K562 (cell line): Measurements from ENCODE around the gene UBE2E2. TPM values are rescaled to one million over a fixed set of nuclear protein-coding genes. Genes with fewer than 3 reads are reported as not detected.

ENCODE experiments used
- ATAC-seq: fragments of 200-7000 bp; cut with Tn5 transposase; 3 replicates; pipeline ENCODE4 v1.9.1; 2020; ENCODE audit warnings: moderate library complexity
- BruUV-seq: library from RNA; stranded (reverse); fragments of 400-500 nt; replicated peaks from 2 replicates; lab custom pipeline; 2021; lab: Mats Ljungman, UMichigan
- CTCF ChIA-PET: fragments of 300-600 bp; formaldehyde crosslinking; extraction: SDS; loops from one replicate; lab custom pipeline; 2021; ENCODE audit warnings: low intra/inter-chr PET ratio; lab: Yijun Ruan, JAX
- POLR2A ChIA-PET: fragments of 300-600, 350-650 bp; sonication (Branson Sonifier 250); formaldehyde crosslinking; extraction: SDS; loops from one replicate; lab custom pipeline; 2021; ENCODE audit warnings: antibody characterized with exemption, inconsistent platforms; lab: Yijun Ruan, JAX
- DNase-seq, 4 experiments: peaks; one replicate each; pipeline versions ENCODE4 v3.0.0 to v3.0.0-alpha.2; 2011 to 2018; ENCODE audit warnings: low spot score in 3 of 4, mixed read lengths in 3 of 4; ENCODE audit errors: extremely low read depth in 1 of 4
- FAIRE-seq: peaks from 2 replicates; lab custom pipeline; 2011; peaks lifted over from hg19 to GRCh38; lab: Jason Lieb, UNC
- H2AFZ ChIP-seq: 2 replicates; pipeline ENCODE4 v1.6.0; 2011; ENCODE audit warnings: low read depth, low read length, control low read depth, inconsistent platforms
- H3K27ac ChIP-seq: fragments of 200-600 bp; 3 replicates; pipeline ENCODE4 v1.8.0; 2011; ENCODE audit warnings: low read depth, mild to moderate bottlenecking, control low read depth, inconsistent platforms, low read length, moderate library complexity, mixed read lengths; ENCODE audit errors: extremely low read depth
- H3K27me3 ChIP-seq, 2 experiments: fragments of 300-600 bp in 1 of 2; 2 replicates in 1 of 2; 3 replicates in 1 of 2; pipeline versions ENCODE4 v1.6.0 to v1.8.0; 2011; ENCODE audit warnings: inconsistent platforms in 2 of 2, low read length in 2 of 2, mild to moderate bottlenecking in 1 of 2, mixed read lengths in 1 of 2, moderate library complexity in 1 of 2; ENCODE audit not compliant: control insufficient read depth in 2 of 2, insufficient read depth in 2 of 2
- H3K36me3 ChIP-seq: fragments of 300-600 bp; 3 replicates; pipeline ENCODE4 v1.8.0; 2011; ENCODE audit warnings: mild to moderate bottlenecking, low read length, inconsistent platforms; ENCODE audit not compliant: control insufficient read depth, insufficient read depth
- H3K4me1 ChIP-seq, 2 experiments: fragments of 200-600 bp in 1 of 2; replicated peaks in 1 of 2; 2 replicates in 1 of 2; 3 replicates in 1 of 2; pipeline versions ENCODE4 v1.5.1 to v1.8.0; 2011; ENCODE audit warnings: inconsistent platforms in 2 of 2, low read length in 2 of 2, mild to moderate bottlenecking in 1 of 2, mixed read lengths in 1 of 2, moderate library complexity in 1 of 2; ENCODE audit not compliant: control insufficient read depth in 2 of 2, insufficient read depth in 2 of 2
- H3K4me2 ChIP-seq: 2 replicates; pipeline ENCODE4 v1.6.1; 2011; ENCODE audit warnings: low read length, control low read depth, inconsistent platforms, mixed read lengths; ENCODE audit not compliant: insufficient read depth
- H3K4me3 ChIP-seq: fragments of 200-600 bp; sonication (generic), shearing (Covaris generic); 2 replicates; pipeline ENCODE4 v1.5.1; 2016; ENCODE audit warnings: control low read depth, inconsistent platforms
- H3K79me2 ChIP-seq: fragments of 200-600 bp; 3 replicates; pipeline ENCODE4 v1.8.0; 2011; ENCODE audit warnings: low read length, inconsistent platforms; ENCODE audit not compliant: control insufficient read depth, insufficient read depth
- H3K9ac ChIP-seq, 2 experiments: 2 replicates each; pipeline versions ENCODE4 v1.6.0 to v1.6.1; 2011; ENCODE audit warnings: low read depth in 2 of 2, low read length in 2 of 2, control low read depth in 1 of 2, inconsistent platforms in 1 of 2, mild to moderate bottlenecking in 1 of 2, mixed read lengths in 1 of 2; ENCODE audit not compliant: insufficient read depth in 1 of 2
- H3K9me1 ChIP-seq: one replicate; pipeline ENCODE4 v1.6.0; 2011; ENCODE audit warnings: inconsistent platforms, mild to moderate bottlenecking, low read length, moderate library complexity; ENCODE audit not compliant: control insufficient read depth, insufficient read depth
- H3K9me3 ChIP-seq: replicated peaks from 2 replicates; pipeline ENCODE4 v1.5.1; 2011; ENCODE audit warnings: low read depth, low read length, inconsistent platforms; ENCODE audit not compliant: control insufficient read depth, insufficient read depth
- H4K20me1 ChIP-seq: replicated peaks from 2 replicates; pipeline ENCODE4 v1.6.1; 2011; ENCODE audit warnings: low read length, inconsistent platforms, mixed read lengths; ENCODE audit not compliant: control insufficient read depth, insufficient read depth
- HDAC3 ChIP-seq: fragments of 450-650 bp; IDR thresholded peaks from 2 replicates; pipeline ENCODE4 v1.6.1; 2018; ENCODE audit warnings: borderline replicate concordance, mild to moderate bottlenecking, moderate library complexity; ENCODE audit not compliant: partially characterized antibody
- NFIC ChIP-seq: fragments of 450-650 bp; IDR thresholded peaks from 2 replicates; pipeline ENCODE4 v1.6.1; 2017; ENCODE audit warnings: mild to moderate bottlenecking, inconsistent platforms
- NFIX ChIP-seq: fragments of 250-450 bp; sonication (Bioruptor Pico); IDR thresholded peaks from 2 replicates; pipeline ENCODE4 v1.4.0; 2020; ENCODE audit warnings: low read depth, mild to moderate bottlenecking, moderate library complexity
- POLR2A ChIP-seq: fragments of 450-650 bp; conservative IDR thresholded peaks from 2 replicates; pipeline ENCODE4 v1.6.1; 2016
- PURB ChIP-seq: sonication (generic); formaldehyde crosslinking; IDR thresholded peaks from 2 replicates; pipeline ENCODE4 v1.9.0; 2021; ENCODE audit warnings: low read depth, mild to moderate bottlenecking, missing genetic modification reagents
- ZBTB17 ChIP-seq: fragments of 450-650 bp; formaldehyde crosslinking; IDR thresholded peaks from 2 replicates; pipeline ENCODE4 v1.4.0; 2020; ENCODE audit warnings: mild to moderate bottlenecking
- ZKSCAN8 ChIP-seq: fragments of 200-800 bp; sonication (Bioruptor generic); IDR thresholded peaks from 2 replicates; pipeline ENCODE4 v1.6.1; 2016; ENCODE audit warnings: missing genetic modification characterization, missing compliant biosample characterization
- ZNF12 ChIP-seq: sonication (generic); formaldehyde crosslinking; IDR thresholded peaks from 2 replicates; pipeline ENCODE4 v1.4.0; 2020; ENCODE audit warnings: mild to moderate bottlenecking, missing genetic modification reagents
- WGBS: fragments of 100-300 bp; shearing (Covaris generic); methylation state at CpG from one replicate; pipeline ENCODE4 v1.1.6; 2016; ENCODE audit warnings: low coverage, mixed read lengths; ENCODE audit not compliant: insufficient coverage; ENCODE audit errors: missing lambda C conversion rate; 5-methylcytosine and 5-hydroxymethylcytosine counted together
- in situ Hi-C: fragments of 300-500 bp; cut with MboI; formaldehyde crosslinking; loops from 4 replicates; pipeline ENCODE4 v1.15.0; 2018; ENCODE audit warnings: inconsistent platforms, mixed read lengths
- intact Hi-C: fragments of 100-400 bp; cut with micrococcal nuclease; formaldehyde crosslinking; loops from 2 replicates; pipeline ENCODE4 v1.14.2; 2022
- polyA plus RNA-seq, 8 experiments: library from polyadenylated mRNA; depleted of rRNA in 4 of 8; stranded (reverse) in 5 of 8; unstranded in 3 of 8; fragments of >200 nt; fragmentation: Nextera tagmentation in 2 of 8; fragmentation: Illumina TruSeq in 1 of 8; extraction: Ambion mirVana in 2 of 8; extraction: Trizol in 1 of 8; gene quantifications; 2 replicates each; pipeline versions ENCODE4 v1.2.1 to v1.2.3, GENCODE V29; 2011 to 2014; ENCODE audit warnings: inconsistent platforms in 1 of 8, missing spikeins in 1 of 8
- total RNA-seq, 7 experiments: library from RNA; depleted of rRNA in 6 of 7; stranded (reverse); fragments of >200 nt in 6 of 7; fragmentation: Illumina TruSeq in 2 of 7; extraction: Trizol in 2 of 7; gene quantifications; 2 replicates each; pipeline versions ENCODE4 v1.2.1 to v1.2.3, GENCODE V29; 2011 to 2021; ENCODE audit warnings: low replicate concordance in 1 of 7
- TF ChIP-seq, protein P1 (sequence below): fragments of 250-450 bp; sonication (Bioruptor Pico); IDR thresholded peaks from 2 replicates; pipeline ENCODE4 v1.8.0; 2022; ENCODE audit warnings: inconsistent platforms, mild to moderate bottlenecking, moderate library complexity, borderline replicate concordance

UBE2E2 gene
- total and polyA plus RNA-seq, 9 of the 15 experiments (the other 6 are each of a cell fraction or from before 2014, with no cell fraction given): 0.22 to 5.1 (median 1.9) TPM

DNA sequence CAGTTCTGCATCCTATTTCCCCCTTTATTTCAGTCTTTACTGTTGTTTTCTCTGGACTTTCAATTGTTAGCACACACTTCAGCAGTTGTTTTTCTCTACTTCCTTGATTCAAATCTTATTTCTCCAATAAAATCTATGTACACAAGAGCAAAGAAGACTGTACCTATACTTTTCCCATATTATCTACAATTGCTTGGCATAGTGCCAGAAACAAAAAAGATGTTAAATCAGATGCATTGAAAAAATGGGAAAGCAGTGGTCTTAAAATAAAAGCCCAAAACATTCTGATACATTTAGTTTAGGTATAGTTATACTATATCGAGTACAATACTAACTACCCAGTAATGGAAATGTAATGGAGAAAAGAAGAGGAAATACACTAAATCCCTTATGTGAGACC, 265.1 kb downstream of the UBE2E2 start:
- H3K9ac ChIP-seq: no peak overlapping the region
- in situ Hi-C loops (no loop called here), intact Hi-C loops (no loop called here)
- H3K4me3 ChIP-seq: no peak overlapping the region
- no peaks in the 10 kb centered on the region for H3K36me3 ChIP-seq
- peak; percentile 96 for TF ChIP-seq NFIC
- TF ChIP-seq ZBTB17: no peak
- TF ChIP-seq NFIX: peak; percentile 92
- no peaks in the 10 kb centered on the region for H3K27me3 ChIP-seq
- no peaks in the 10 kb centered on the region for H3K4me1 ChIP-seq
- FAIRE-seq (no peak), ATAC-seq (no peak), DNase-seq (no peak)
- no peaks in the 10 kb centered on the region for H4K20me1 ChIP-seq
- no TSS peak for BruUV-seq
- CTCF ChIA-PET: no interaction called here
- no peak overlapping the region for H2AFZ ChIP-seq
- H3K9me1 ChIP-seq: no peaks in the 10 kb centered on the region
- H3K79me2 ChIP-seq: no peaks in the 10 kb centered on the region
- no peak overlapping the region for H3K27ac ChIP-seq
- H3K4me2 ChIP-seq: no peak overlapping the region
- WGBS: 0% methylated on average over 1 of the region's 1 CpG
- H3K9me3 ChIP-seq: no peaks in the 10 kb centered on the region
- POLR2A ChIA-PET: no interaction called here

DNA sequence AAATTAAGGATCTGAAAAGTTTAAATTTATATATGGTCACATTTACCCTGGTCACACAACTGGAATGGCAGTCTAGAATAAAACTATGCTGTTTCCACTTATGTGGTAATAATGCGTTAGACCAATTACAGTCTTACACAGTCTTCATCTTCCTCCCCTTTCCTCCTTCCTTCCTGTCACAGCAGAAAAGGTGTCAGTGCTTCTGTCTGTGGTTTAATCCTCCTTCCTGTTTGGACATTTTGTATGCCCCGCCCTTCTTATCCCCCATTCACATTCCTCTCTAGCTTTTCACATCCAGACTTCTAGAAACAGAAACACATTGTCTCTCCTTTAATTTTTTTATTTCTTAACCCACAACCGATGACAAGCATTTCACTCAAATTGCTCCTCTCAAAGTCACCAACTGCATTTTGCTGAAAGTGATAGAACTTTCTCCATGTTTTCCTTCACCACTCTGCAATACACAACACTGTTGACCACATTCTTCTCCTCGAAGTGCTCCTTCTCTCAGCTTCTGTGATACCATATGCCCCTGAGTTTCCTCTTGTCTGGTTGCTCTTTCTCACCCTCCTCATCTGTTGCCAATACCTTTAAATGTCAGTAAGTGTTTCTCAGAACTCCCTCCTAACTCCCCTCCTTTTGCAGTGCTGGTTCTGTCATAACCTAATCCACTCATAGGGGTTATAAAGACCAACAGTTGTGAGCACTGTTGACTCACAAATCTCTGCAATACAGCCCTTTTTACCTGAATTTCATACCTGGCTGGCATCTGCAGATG, 271.6 kb downstream of the UBE2E2 start:
- DNase-seq (no peak), FAIRE-seq (no peak), ATAC-seq (no peak)
- no peak overlapping the region for H2AFZ ChIP-seq
- H3K27me3 ChIP-seq: no peaks in the 10 kb centered on the region
- H4K20me1 ChIP-seq: no peaks in the 10 kb centered on the region
- WGBS: 0% methylated on average over 4 of the region's 4 CpGs
- no peak overlapping the region for H3K4me3 ChIP-seq
- no peaks in the 10 kb centered on the region for H3K9me1 ChIP-seq
- H3K79me2 ChIP-seq: no peaks in the 10 kb centered on the region
- CTCF ChIA-PET: no interaction called here
- intact Hi-C loops (no loop called here), in situ Hi-C loops (no loop called here)
- H3K4me1 ChIP-seq: no peaks in the 10 kb centered on the region
- H3K9me3 ChIP-seq: no peaks in the 10 kb centered on the region
- no TSS peak for BruUV-seq
- POLR2A ChIA-PET: no interaction called here
- H3K36me3 ChIP-seq: no peaks in the 10 kb centered on the region
- H3K9ac ChIP-seq: no peak overlapping the region
- H3K27ac ChIP-seq: no peak overlapping the region
- H3K4me2 ChIP-seq: no peak overlapping the region
- TF ChIP-seq NFIX (no peak), HDAC3 (no peak), ZNF12 (CRISPR knock-in tag) (no peak), PURB (CRISPR knock-in tag) (no peak), ZKSCAN8 (CRISPR knock-in tag) (no peak), POLR2A (no peak)
- TF ChIP-seq, protein P1, sequence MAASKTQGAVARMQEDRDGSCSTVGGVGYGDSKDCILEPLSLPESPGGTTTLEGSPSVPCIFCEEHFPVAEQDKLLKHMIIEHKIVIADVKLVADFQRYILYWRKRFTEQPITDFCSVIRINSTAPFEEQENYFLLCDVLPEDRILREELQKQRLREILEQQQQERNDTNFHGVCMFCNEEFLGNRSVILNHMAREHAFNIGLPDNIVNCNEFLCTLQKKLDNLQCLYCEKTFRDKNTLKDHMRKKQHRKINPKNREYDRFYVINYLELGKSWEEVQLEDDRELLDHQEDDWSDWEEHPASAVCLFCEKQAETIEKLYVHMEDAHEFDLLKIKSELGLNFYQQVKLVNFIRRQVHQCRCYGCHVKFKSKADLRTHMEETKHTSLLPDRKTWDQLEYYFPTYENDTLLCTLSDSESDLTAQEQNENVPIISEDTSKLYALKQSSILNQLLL (CRISPR knock-in tag): no peak
